Measurements from ENCODE around the gene ARSD.
"Not testable (repeated sequence)": the region's sequence is repeated elsewhere in the genome, so short reads cannot be mapped to it uniquely, and the experiment has no call there.

The ARSD gene

DNA sequence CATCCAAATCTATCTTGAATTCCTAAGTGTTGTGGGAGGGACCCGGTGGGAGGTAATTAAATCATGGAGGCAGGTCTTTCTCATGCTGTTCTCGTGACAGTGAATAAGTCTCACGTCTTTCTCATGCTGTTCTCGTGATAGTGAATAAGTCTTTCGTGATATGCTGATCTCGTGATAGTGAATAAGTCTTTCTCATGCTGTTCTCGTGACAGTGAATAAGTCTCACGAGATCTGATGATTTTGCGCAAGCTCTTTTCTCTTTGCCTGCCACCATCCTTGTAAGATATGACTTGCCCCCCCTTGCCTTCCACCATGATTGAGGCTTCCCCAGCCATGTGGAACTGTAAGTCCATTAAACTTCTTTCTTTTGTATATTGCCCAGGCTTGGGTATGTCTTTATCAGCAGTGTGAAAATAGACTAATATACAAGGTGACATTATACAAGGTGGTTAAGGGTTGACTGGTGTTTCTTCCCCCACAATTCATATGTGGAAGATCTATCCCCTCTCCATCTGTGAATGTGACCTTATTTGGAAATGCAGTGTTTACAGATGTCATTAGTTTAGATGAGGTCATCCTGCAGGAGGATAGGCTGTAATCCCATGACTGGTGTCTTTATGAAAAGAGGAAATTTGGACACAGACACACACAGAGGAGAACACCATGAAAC lies 27.6 kb downstream of the ARSD start:
- no peak overlapping the region for H3K4me3 ChIP-seq (replicated peaks in 1 of 2; ENCODE audit: low read depth in 2 of 2, low read length in 2 of 2)
- no peak for DNase-seq (ENCODE audit: low read depth in 2 of 2)
- TF ChIP-seq CTCF (IDR thresholded peaks at IDR 0.05; ENCODE audit: low read depth, low read length) = no peak

DNA sequence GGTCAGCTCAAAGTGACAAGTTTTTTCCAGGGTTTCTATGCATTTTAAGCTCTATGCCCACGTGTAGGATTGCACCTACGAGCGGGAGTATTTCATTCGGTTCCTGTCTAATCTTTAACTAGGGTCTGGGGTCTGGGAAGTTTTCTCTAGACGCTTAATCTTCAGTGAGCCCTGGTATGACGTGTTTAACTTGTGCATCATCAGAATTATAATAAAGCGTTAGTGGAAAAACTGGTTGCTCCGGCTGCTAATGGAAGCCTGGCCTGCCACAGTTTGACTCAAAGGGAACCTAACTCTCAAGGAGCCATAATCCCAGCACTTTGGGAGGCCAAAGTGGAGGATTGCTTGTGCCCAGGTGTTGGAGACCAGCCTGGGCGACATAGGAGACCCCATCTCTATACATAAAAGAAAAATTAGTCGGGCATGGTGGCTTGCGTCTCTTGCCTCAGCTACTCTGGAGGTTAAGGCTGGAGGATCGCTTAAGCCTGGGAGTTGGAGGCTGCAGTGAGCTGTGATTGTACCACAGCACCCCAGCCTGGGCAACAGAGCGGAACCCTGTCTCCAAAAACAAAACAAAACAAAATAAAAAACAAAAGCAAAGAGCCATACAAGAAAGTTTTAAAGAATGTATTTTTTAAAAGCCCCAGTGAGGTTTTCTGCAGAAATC lies 30.2 kb downstream of the ARSD start:
- no peak overlapping the region for H3K4me3 ChIP-seq (replicated peaks in 1 of 2; ENCODE audit: low read depth in 2 of 2, low read length in 2 of 2)
- no peak for DNase-seq (ENCODE audit: low read depth in 2 of 2)
- TF ChIP-seq CTCF (IDR thresholded peaks at IDR 0.05; ENCODE audit: low read depth, low read length) = no peak

DNA sequence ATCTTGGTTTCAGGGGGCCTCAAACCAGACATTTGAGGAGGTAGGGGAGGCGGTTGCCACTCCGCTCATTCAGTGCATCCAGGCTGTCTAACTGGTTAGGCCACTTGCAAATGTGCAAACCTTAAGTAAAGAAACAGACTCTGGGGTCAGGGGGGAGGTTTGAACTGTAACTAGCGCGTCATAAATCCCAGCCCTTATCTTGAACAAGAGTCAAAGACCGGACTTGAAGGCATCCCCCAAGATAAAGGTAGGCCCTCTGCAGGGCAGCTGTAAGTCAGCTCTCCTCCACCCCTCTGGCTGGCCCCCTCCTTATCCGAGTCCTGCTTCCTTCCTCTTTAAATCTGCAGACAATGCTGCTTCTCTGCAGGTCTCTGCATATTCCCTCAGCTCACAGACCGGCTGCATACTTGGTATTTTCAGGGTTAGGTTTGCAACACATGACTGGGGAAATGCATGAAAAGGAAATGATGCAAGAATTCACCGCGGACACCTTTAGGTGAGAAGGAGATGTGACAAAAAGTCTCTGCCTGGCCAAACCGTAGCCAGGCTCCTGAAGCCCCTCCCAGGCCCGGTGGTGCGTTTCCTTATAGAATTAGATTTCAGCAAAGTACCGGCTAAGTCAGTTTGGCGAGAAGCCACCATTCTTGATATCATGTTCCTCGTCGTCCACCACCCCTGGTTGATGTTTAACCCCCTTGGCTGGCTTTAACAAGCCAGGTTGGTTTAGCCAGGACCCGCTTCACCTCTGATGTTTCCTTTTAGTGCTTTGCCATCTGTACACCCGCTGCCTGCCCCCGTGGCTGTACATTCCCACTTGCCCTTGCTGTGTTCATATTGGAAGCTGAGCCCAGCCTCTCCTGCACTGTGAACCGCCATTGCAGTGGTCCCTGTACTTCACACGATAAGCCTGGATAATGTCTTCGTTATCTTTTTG lies 31.2 kb downstream of the ARSD start:
- DNase-seq (ENCODE audit: low read depth in 2 of 2) = peak in 1 of 2 donors; percentile 41
- not testable (repeated sequence) for H3K4me3 ChIP-seq (replicated peaks in 1 of 2; ENCODE audit: low read depth in 2 of 2, low read length in 2 of 2)

GRCh38 chrX:2897311-2897689 lies 31.8 kb downstream of the ARSD start:
- DNase-seq (ENCODE audit: low read depth in 2 of 2) = no peak
- no peak for TF ChIP-seq CTCF (IDR thresholded peaks at IDR 0.05; ENCODE audit: low read depth, low read length)
- H3K4me3 ChIP-seq (replicated peaks in 1 of 2; ENCODE audit: low read depth in 2 of 2, low read length in 2 of 2) = no peak overlapping the region

- TF ChIP-seq CTCF (IDR thresholded peaks at IDR 0.05; ENCODE audit: low read depth, low read length) = no peak
- H3K4me3 ChIP-seq (replicated peaks in 1 of 2; ENCODE audit: low read depth in 2 of 2, low read length in 2 of 2) = no peak overlapping the region
- DNase-seq (ENCODE audit: low read depth in 2 of 2) = peak in 1 of 2 donors; percentile 39
Observed at GRCh38 chrX:2894885-2895292, 34.2 kb downstream of the ARSD start.

DNA sequence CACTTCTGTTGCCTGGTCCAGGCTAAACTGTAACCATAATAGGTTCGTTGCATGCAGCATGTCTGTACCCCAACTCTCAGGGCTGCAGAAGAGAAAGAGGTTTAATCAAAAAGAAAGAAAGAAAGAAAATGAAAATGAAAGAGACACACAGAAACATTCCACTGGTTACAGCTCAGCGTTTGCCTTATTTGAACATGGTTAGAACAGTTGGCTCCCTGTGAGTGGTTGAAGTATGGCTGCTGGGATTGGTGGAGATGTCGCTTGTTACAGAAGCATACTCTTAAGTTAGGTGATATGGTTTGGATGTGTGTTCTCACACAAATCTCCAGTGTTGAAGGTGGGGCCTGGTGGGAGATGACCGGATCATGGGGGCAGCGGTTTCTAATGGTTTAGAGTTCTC lies 36.3 kb downstream of the ARSD start:
- no peak overlapping the region for H3K4me3 ChIP-seq (replicated peaks in 1 of 2; ENCODE audit: low read depth in 2 of 2, low read length in 2 of 2)
- DNase-seq (ENCODE audit: low read depth in 2 of 2) = no peak
- no peak for TF ChIP-seq CTCF (IDR thresholded peaks at IDR 0.05; ENCODE audit: low read depth, low read length)

GRCh38 chrX:2890536-2891460 lies 38.3 kb downstream of the ARSD start:
- not testable (repeated sequence) for DNase-seq (ENCODE audit: low read depth in 2 of 2); H3K4me3 ChIP-seq (replicated peaks in 1 of 2; ENCODE audit: low read depth in 2 of 2, low read length in 2 of 2)
